Endothelial cell of umbilical vein (primary cell): ENCODE measurements around the gene DDB1. TPM values are rescaled to one million over a fixed set of nuclear protein-coding genes. Genes with fewer than 3 reads are reported as not detected.

ENCODE experiments used
- BruUV-seq: library from RNA; stranded (reverse); fragments of 400-500 nt; replicated peaks from 2 replicates; lab custom pipeline; 2021; lab: Mats Ljungman, UMichigan
- CTCF ChIA-PET: fragments of 300-600, 350-600 bp; sonication (Branson Sonifier 250); formaldehyde crosslinking; loops from one replicate; lab custom pipeline; 2021; ENCODE audit warnings: antibody characterized with exemption, inconsistent platforms; lab: Charles Lee
- POLR2A ChIA-PET: fragments of 300-600, 350-600 bp; sonication (Branson Sonifier 250); formaldehyde crosslinking; loops from one replicate; lab custom pipeline; 2021; ENCODE audit warnings: antibody characterized with exemption, inconsistent platforms; lab: Charles Lee
- DNase-seq: peaks from one replicate; pipeline ENCODE4 v3.0.0-alpha.2; 2011; ENCODE audit warnings: low read depth, low spot score
- FAIRE-seq: peaks from 2 replicates; lab custom pipeline; 2011; peaks lifted over from hg19 to GRCh38; lab: Jason Lieb, UNC
- H2AFZ ChIP-seq: 2 replicates; pipeline ENCODE4 v1.6.0; 2012; ENCODE audit warnings: low read depth, low read length, control low read depth, inconsistent platforms
- H3K27ac ChIP-seq: 2 replicates; pipeline ENCODE4 v1.5.1; 2011; ENCODE audit warnings: low read depth, mild to moderate bottlenecking, control low read depth, low read length, moderate library complexity; ENCODE audit not compliant: insufficient read depth
- H3K27me3 ChIP-seq, 2 experiments: 2 replicates each; pipeline versions ENCODE4 v1.6.0 to v1.6.1; 2011; ENCODE audit warnings: low read length in 2 of 2, mixed read lengths in 1 of 2; ENCODE audit not compliant: control insufficient read depth in 2 of 2, insufficient read depth in 2 of 2
- H3K36me3 ChIP-seq, 2 experiments: 2 replicates in 1 of 2; 3 replicates in 1 of 2; pipeline ENCODE4 v1.5.1; 2011; ENCODE audit warnings: low read length in 2 of 2, mild to moderate bottlenecking in 1 of 2, moderate library complexity in 1 of 2; ENCODE audit not compliant: control insufficient read depth in 2 of 2, insufficient read depth in 2 of 2; ENCODE audit errors: extremely low read depth in 1 of 2
- H3K4me1 ChIP-seq: 3 replicates; pipeline ENCODE4 v1.5.1; 2011; ENCODE audit warnings: mild to moderate bottlenecking, low read length; ENCODE audit not compliant: control insufficient read depth, insufficient read depth; ENCODE audit errors: extremely low read depth
- H3K4me2 ChIP-seq: 2 replicates; pipeline ENCODE4 v1.6.1; 2011; ENCODE audit warnings: low read length, control low read depth, mixed read lengths; ENCODE audit not compliant: insufficient read depth
- H3K4me3 ChIP-seq, 3 experiments: fragments of 200-600 bp in 1 of 3; sonication (generic), shearing (Covaris generic) in 1 of 3; replicated peaks in 1 of 3; 2 replicates each; pipeline ENCODE4 v1.5.1; 2011 to 2016; ENCODE audit warnings: control low read depth in 3 of 3, low read length in 3 of 3, mild to moderate bottlenecking in 2 of 3, inconsistent platforms in 1 of 3, low read depth in 1 of 3, moderate library complexity in 1 of 3; ENCODE audit not compliant: insufficient read depth in 1 of 3
- H3K79me2 ChIP-seq: 2 replicates; pipeline ENCODE4 v1.6.0; 2012; ENCODE audit warnings: low read length, inconsistent platforms; ENCODE audit not compliant: control insufficient read depth, insufficient read depth
- H3K9ac ChIP-seq: replicated peaks from 2 replicates; pipeline ENCODE3; 2011; ENCODE audit warnings: low read length, control low read depth; ENCODE audit not compliant: insufficient read depth; ENCODE audit errors: extremely low read depth
- H3K9me1 ChIP-seq: replicated peaks from 3 replicates; pipeline ENCODE4 v1.6.0; 2011; ENCODE audit warnings: mild to moderate bottlenecking, low read length; ENCODE audit not compliant: control insufficient read depth, insufficient read depth; ENCODE audit errors: extremely low read depth
- H3K9me3 ChIP-seq: replicated peaks from 2 replicates; pipeline ENCODE4 v1.5.1; 2012; ENCODE audit warnings: low read length, inconsistent platforms; ENCODE audit not compliant: control insufficient read depth, insufficient read depth
- H4K20me1 ChIP-seq: replicated peaks from 2 replicates; pipeline ENCODE3; 2011; ENCODE audit warnings: mild to moderate bottlenecking, low read length; ENCODE audit not compliant: control insufficient read depth, insufficient read depth; ENCODE audit errors: extremely low read depth
- EZH2 ChIP-seq: IDR thresholded peaks from 2 replicates; pipeline ENCODE4 v1.6.1; 2012; ENCODE audit warnings: borderline replicate concordance, low read depth, mild to moderate bottlenecking, moderate library complexity, low read length, inconsistent platforms; ENCODE audit not compliant: severe bottlenecking
- FOS ChIP-seq: IDR thresholded peaks from 2 replicates; pipeline ENCODE4 v1.6.1; 2011; ENCODE audit warnings: mild to moderate bottlenecking, low read length, moderate library complexity, borderline replicate concordance; ENCODE audit not compliant: insufficient read depth
- GATA2 ChIP-seq: IDR thresholded peaks from 2 replicates; pipeline ENCODE4 v1.7.0; 2011; ENCODE audit warnings: low read depth, mild to moderate bottlenecking, moderate library complexity, mixed read lengths, low read length; ENCODE audit not compliant: insufficient read length, insufficient read depth
- JUN ChIP-seq: IDR thresholded peaks from 2 replicates; pipeline ENCODE4 v1.6.1; 2011; ENCODE audit warnings: borderline replicate concordance, low read depth; ENCODE audit not compliant: insufficient read length, insufficient read depth
- MYC ChIP-seq: IDR thresholded peaks from one replicate; pipeline ENCODE4 v1.6.1; 2011; ENCODE audit warnings: mild to moderate bottlenecking, low read depth, low read length
- POLR2A ChIP-seq: IDR thresholded peaks from 2 replicates; pipeline ENCODE4 v1.6.1; 2012; ENCODE audit warnings: low read depth, mild to moderate bottlenecking, control low read depth, low read length
- POLR2AphosphoS5 ChIP-seq: IDR thresholded peaks from 2 replicates; pipeline ENCODE4 v1.6.1; 2012; ENCODE audit warnings: low read depth, mild to moderate bottlenecking, control low read depth, low read length, moderate library complexity; ENCODE audit not compliant: insufficient read depth
- dilution Hi-C: fragments of 300-500 bp; cut with MboI; formaldehyde crosslinking; loops from one replicate; pipeline ENCODE4 v1.15.0; 2019; ENCODE audit warnings: low sequenced_read_pairs; ENCODE audit not compliant: extremely low pct_ligation_motif_present
- intact Hi-C: fragments of 100-400 bp; cut with micrococcal nuclease; formaldehyde crosslinking; loops from one replicate; pipeline ENCODE4 v1.10.0; 2022
- polyA plus RNA-seq, 4 experiments: library from polyadenylated mRNA; depleted of rRNA in 3 of 4; stranded (reverse) in 3 of 4; unstranded in 1 of 4; fragments of >200 nt; gene quantifications; 2 replicates each; pipeline versions ENCODE4 v1.2.1 to v1.2.3, GENCODE V29; 2011 to 2012; ENCODE audit warnings: missing spikeins in 1 of 4
- total RNA-seq: library from RNA; stranded (reverse); gene quantifications from 2 replicates; pipeline ENCODE4 v1.2.3, GENCODE V29; 2021
- TF ChIP-seq, protein P1 (sequence below), 2 donors: IDR thresholded peaks; 1 replicate in 1 of 2; 2 replicates in 1 of 2; pipeline ENCODE4 v1.5.1; 2011; ENCODE audit warnings: low read length in 2 of 2, mild to moderate bottlenecking in 2 of 2, moderate library complexity in 2 of 2, control low read depth in 1 of 2, inconsistent platforms in 1 of 2, low read depth in 1 of 2; ENCODE audit not compliant: insufficient read depth in 1 of 2; ENCODE audit errors: extremely low read depth in 1 of 2

DDB1 gene
- total and polyA plus RNA-seq, 2 donors (not counting 3 experiments of a cell fraction or from before 2014, with no cell fraction given): 229 to 230 TPM

DNA sequence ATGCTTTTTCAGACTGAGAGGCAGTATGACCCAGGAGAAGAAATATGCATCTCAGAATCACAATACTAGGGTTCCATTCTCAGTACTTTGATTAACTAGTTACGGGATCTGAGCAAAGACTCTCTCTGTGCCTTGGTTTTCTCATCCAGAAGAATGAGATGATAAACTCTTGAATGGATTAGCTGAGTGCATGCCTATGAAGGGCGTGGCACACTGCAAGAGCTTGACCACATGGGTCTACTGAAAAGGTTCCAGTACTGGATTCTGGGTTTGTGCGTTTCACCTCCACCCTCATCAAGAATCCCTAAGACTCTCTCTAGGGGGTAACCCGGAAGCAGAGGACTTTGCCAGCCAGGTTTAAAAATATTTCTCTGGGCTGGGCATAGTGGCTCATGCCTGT is 66.3 kb downstream of the DDB1 start:
- intact Hi-C loops: no loop called here
- CTCF ChIA-PET: interaction anchor here (1.0 kb wide), 1 partner anchor 11 kb away, joined by 3 read pairs; no protein-coding TSS in a partner anchor
- no peak for TF ChIP-seq EZH2
- TF ChIP-seq, protein P1, sequence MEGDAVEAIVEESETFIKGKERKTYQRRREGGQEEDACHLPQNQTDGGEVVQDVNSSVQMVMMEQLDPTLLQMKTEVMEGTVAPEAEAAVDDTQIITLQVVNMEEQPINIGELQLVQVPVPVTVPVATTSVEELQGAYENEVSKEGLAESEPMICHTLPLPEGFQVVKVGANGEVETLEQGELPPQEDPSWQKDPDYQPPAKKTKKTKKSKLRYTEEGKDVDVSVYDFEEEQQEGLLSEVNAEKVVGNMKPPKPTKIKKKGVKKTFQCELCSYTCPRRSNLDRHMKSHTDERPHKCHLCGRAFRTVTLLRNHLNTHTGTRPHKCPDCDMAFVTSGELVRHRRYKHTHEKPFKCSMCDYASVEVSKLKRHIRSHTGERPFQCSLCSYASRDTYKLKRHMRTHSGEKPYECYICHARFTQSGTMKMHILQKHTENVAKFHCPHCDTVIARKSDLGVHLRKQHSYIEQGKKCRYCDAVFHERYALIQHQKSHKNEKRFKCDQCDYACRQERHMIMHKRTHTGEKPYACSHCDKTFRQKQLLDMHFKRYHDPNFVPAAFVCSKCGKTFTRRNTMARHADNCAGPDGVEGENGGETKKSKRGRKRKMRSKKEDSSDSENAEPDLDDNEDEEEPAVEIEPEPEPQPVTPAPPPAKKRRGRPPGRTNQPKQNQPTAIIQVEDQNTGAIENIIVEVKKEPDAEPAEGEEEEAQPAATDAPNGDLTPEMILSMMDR (IDR thresholded peaks at IDR 0.05; ENCODE audit: extremely low read depth in 1 of 2, insufficient read depth in 1 of 2, low read depth in 1 of 2, low read length in 2 of 2): no peak
- TF ChIP-seq POLR2AphosphoS5: no peak

DNA sequence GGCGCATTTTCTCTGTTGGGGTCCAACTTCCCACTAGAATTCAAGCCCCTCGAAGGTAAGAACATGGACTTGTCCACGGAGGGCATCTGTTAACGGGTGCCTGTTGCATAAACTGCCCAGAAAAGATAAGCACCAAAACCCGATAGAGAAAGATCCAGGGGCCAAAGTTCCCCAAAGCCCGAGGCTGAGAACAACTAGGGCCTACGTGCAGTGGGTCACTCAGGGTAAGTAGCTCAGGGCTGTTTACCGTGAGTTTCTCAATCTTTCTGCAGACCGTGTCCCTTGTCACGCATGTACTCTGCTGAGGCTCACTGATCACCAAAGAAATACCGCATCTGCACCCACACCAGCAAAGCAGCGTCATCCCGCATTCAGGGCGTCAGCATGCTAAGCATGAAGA is 67.5 kb downstream of the DDB1 start:
- intact Hi-C loops (no loop called here), dilution Hi-C loops (no loop called here)
- BruUV-seq: no TSS peak
- no peaks in the 10 kb centered on the region for H3K79me2 ChIP-seq
- H3K9ac ChIP-seq: no peak overlapping the region
- no peak overlapping the region for H3K4me3 ChIP-seq
- H2AFZ ChIP-seq: no peak overlapping the region
- H3K36me3 ChIP-seq: no peaks in the 10 kb centered on the region
- no peak overlapping the region for H3K4me2 ChIP-seq
- no peaks in the 10 kb centered on the region for H3K27me3 ChIP-seq
- ChIA-PET CTCF (interaction anchor here (1.0 to 1.1 kb wide), 3 partner anchors 10 to 120 kb away, joined by 3 to 5 read pairs (median 3); no protein-coding TSS in a partner anchor), POLR2A (no interaction called here)
- H4K20me1 ChIP-seq: no peaks in the 10 kb centered on the region
- no peak for DNase-seq
- H3K9me1 ChIP-seq: no peaks in the 10 kb centered on the region
- H3K4me1 ChIP-seq: no peaks in the 10 kb centered on the region
- H3K27ac ChIP-seq: no peak overlapping the region
- FAIRE-seq: no peak
- no peaks in the 10 kb centered on the region for H3K9me3 ChIP-seq
- no peak for TF ChIP-seq MYC
- TF ChIP-seq JUN: no peak
- no peak for TF ChIP-seq POLR2A
- TF ChIP-seq GATA2: no peak
- TF ChIP-seq FOS: no peak
- TF ChIP-seq, protein P1 (IDR thresholded peaks at IDR 0.05; ENCODE audit: extremely low read depth in 1 of 2, insufficient read depth in 1 of 2, low read depth in 1 of 2, low read length in 2 of 2): no peak

More for the DNA sequence above, 66.3 kb downstream of the DDB1 start:
- no peaks in the 10 kb centered on the region for H4K20me1 ChIP-seq
- DNase-seq (no peak), FAIRE-seq (no peak)
- H2AFZ ChIP-seq: no peak overlapping the region
- H3K9ac ChIP-seq: no peak overlapping the region
- no peak overlapping the region for H3K4me3 ChIP-seq
- no peaks in the 10 kb centered on the region for H3K9me3 ChIP-seq
- H3K4me1 ChIP-seq: no peaks in the 10 kb centered on the region
- POLR2A ChIA-PET: no interaction called here
- dilution Hi-C loops: no loop called here
- no peaks in the 10 kb centered on the region for H3K27me3 ChIP-seq
- no peaks in the 10 kb centered on the region for H3K36me3 ChIP-seq
- H3K27ac ChIP-seq: no peak overlapping the region
- no peak overlapping the region for H3K4me2 ChIP-seq
- no peaks in the 10 kb centered on the region for H3K79me2 ChIP-seq
- no TSS peak for BruUV-seq
- H3K9me1 ChIP-seq: no peaks in the 10 kb centered on the region
